Fibroblast of the aortic adventitia (primary cell): ENCODE data around the gene BCOR. TPM values are rescaled to one million over a fixed set of nuclear protein-coding genes. Genes with fewer than 3 reads are reported as not detected.
A peak's percentile ranks its signal among the peaks of the same experiment; 100 is the strongest.

ENCODE experiments used
- DNase-seq: peaks from one replicate; pipeline ENCODE4 v3.0.0-alpha.2; 2010; ENCODE audit warnings: low read depth
- H3K4me3 ChIP-seq: 2 replicates; pipeline ENCODE4 v1.5.1; 2011; ENCODE audit warnings: low read depth, mild to moderate bottlenecking, control low read depth, low read length, moderate library complexity
- total RNA-seq: library from RNA; depleted of rRNA; stranded (reverse); fragments of >200 nt; gene quantifications from 2 replicates; pipeline ENCODE4 v1.2.3, GENCODE V29; 2012; ENCODE audit warnings: low replicate concordance
- TF ChIP-seq, protein P1 (sequence below): IDR thresholded peaks from 2 replicates; pipeline ENCODE4 v1.5.1; 2011; ENCODE audit warnings: mild to moderate bottlenecking, low read length, control low read depth, inconsistent platforms; ENCODE audit not compliant: insufficient read depth

Gene BCOR
- total RNA-seq, 1 donor: 12.7 TPM

DNA sequence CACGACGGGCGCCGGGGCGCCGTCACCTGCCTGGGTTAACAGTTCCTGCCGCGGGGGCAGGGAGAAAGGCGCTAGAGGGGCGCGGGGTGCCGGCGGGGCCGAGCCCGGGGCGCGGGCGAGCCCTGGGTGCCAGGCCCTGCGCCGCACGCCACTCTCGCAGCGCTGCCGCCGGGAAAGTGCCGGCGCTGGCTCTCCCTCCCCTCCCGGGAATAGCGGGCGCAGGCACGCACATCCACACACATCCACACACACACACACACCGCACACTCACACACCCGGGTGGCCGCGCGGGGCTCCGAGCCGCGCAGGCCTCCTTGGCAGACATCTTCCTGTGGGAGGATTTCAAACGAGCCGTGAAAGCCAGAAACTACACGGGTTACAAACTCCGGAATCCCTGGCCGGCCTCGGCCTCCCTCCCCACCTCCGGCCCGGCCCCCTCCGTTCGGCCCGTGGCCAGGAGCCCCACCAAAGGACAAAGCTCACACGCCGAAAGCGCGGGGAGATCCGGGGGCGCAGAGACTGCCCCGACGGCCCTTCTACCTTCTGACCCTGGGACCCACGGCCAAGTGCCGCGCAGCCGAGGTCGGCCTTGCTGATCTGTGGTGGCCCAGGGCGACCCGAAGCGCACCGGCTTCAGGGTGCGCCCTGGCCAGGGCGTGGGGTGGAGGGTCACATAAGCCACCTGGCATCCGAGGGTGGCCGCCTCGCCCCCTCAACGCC is 92.3 kb downstream of the BCOR start:
- no peak for DNase-seq
- TF ChIP-seq, protein P1, sequence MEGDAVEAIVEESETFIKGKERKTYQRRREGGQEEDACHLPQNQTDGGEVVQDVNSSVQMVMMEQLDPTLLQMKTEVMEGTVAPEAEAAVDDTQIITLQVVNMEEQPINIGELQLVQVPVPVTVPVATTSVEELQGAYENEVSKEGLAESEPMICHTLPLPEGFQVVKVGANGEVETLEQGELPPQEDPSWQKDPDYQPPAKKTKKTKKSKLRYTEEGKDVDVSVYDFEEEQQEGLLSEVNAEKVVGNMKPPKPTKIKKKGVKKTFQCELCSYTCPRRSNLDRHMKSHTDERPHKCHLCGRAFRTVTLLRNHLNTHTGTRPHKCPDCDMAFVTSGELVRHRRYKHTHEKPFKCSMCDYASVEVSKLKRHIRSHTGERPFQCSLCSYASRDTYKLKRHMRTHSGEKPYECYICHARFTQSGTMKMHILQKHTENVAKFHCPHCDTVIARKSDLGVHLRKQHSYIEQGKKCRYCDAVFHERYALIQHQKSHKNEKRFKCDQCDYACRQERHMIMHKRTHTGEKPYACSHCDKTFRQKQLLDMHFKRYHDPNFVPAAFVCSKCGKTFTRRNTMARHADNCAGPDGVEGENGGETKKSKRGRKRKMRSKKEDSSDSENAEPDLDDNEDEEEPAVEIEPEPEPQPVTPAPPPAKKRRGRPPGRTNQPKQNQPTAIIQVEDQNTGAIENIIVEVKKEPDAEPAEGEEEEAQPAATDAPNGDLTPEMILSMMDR: no peak
- H3K4me3 ChIP-seq: no peak overlapping the region

DNA sequence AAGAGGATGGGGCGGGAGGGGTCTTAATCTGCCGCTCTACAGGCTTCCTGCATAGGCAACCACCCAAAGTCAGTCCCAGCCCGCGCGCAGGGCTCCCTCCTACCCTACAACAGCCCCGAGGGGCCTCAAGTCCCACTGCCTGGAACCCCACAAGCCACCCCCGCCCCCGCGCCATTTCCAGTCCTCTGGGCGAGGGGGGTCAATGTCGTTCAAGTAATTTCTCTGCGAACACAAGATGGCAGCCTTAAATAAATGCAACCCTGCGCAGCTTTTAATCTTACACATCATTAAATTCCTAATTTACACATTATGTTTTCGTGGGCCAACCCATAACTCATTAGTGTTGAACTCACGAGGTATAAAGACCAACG is 92.9 kb downstream of the BCOR start:
- DNase-seq: no peak

DNA sequence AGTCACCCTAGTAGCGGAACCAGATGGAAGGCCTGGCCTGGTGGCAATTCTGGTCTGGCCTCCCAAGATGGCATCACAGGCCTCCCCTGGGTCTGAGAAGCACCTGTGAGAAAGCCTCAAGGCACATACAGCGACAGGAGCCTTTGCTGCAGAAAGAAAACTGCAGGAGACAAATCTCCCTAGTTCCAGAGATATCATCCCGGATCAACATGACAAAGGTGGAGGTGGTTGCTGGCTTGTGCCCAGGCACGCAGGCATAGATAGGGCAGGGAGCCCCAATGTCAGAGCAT is 93.6 kb downstream of the BCOR start:
- no peak overlapping the region for H3K4me3 ChIP-seq
- DNase-seq: no peak
- TF ChIP-seq, protein P1: no peak

More for the DNA sequence above, 92.9 kb downstream of the BCOR start:
- TF ChIP-seq, protein P1: no peak
- no peak overlapping the region for H3K4me3 ChIP-seq

DNA sequence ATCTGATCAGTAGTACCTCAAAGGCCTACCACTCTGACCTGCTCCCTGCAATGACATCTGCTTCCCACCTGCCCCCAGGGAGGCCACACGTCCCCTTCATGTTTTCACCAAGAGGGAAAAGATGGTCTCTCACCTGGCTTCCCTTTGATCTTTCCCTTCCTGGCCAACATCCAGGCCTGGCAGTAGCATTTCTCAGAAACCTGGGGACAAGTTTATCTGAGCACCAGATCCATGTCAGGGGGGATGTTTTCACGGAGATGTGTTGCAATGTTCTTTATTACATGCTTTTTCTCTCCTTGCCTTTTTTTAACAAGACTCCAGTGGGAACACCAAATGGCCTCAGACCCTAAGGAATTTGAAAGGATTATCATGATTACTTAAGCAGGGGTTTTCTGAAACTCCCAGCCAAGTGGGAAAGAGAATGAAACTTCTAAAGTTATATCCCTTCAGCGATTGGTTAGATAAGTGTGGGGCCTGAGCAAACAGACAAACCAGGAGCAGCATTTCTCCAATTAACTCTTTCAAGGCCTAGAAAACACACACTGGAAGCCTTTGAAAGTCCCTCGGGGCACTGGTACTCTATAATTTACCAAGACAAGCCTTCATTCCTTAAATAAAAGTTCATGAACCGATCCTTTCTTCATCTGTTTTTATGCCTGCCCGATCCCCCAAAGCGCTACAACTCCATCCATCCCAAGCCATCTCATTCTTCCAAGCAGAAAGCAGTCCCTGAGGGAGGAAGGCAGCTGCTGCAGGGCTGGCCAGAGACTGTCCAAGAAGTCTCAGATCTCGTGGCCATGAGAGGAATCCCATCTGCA is 94.1 kb downstream of the BCOR start:
- DNase-seq: peak; percentile 31
- TF ChIP-seq, protein P1: no peak
- no peak overlapping the region for H3K4me3 ChIP-seq

DNA sequence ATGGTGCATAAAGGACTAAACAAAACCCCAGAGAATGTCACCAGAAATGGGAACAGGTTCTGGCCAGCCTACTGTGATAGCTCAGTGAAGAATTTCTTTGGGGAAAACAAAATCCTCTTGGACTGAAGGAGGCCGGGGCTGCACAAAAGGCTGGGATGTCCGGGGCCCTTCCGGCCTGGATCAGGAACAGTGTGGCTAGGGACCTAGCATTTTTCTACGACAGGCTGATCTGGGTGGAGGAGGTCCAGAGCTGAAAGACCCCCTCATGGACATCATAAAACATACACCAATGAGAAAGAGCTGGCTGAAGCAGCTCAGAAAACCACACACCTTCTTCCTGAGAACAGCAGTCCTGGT is 94.7 kb downstream of the BCOR start:
- no peak overlapping the region for H3K4me3 ChIP-seq
- TF ChIP-seq, protein P1: no peak
- no peak for DNase-seq
